ENCODE results near the gene MRPL2.

- no peak for TF ChIP-seq GATA2 (IDR thresholded peaks at IDR 0.05; ENCODE audit: low read depth, low read length)
- no peak for TF ChIP-seq GATA3 (IDR thresholded peaks at IDR 0.05; ENCODE audit: low read depth, low read length)
Measured at GRCh38 chr6:43082806-43083655, 23.8 kb upstream of the MRPL2 start.
